Transverse colon (tissue), 4 donors: Measurements from ENCODE around the gene GAA. TPM values are rescaled to one million over a fixed set of nuclear protein-coding genes. Genes with fewer than 3 reads are reported as not detected.

ENCODE experiments used
- DNase-seq: peaks from one replicate; pipeline ENCODE4 v3.0.0-alpha.2; 2019
- H3K27ac ChIP-seq, 4 donors: fragments of 200-600 bp; sonication (generic); 2 replicates each; pipeline ENCODE4 v1.5.1; 2016 to 2018; ENCODE audit warnings: inconsistent platforms in 4 of 4
- H3K27me3 ChIP-seq: fragments of 200-600 bp; sonication (generic); 2 replicates; pipeline ENCODE4 v1.5.1; 2017; ENCODE audit warnings: inconsistent platforms
- H3K36me3 ChIP-seq, 4 donors: fragments of 200-600 bp; sonication (generic); 2 replicates each; pipeline ENCODE4 v1.5.1; 2017 to 2019; ENCODE audit warnings: inconsistent platforms in 4 of 4
- H3K4me1 ChIP-seq, 4 donors: fragments of 200-600 bp; sonication (generic); 2 replicates each; pipeline ENCODE4 v1.5.1; 2017 to 2020; ENCODE audit warnings: inconsistent platforms in 4 of 4
- H3K4me3 ChIP-seq, 4 donors: fragments of 200-600 bp; sonication (generic); 1 replicate in 1 of 4; 2 replicates in 3 of 4; pipeline versions ENCODE4 v1.5.1 to v1.6.1; 2017 to 2019; ENCODE audit warnings: inconsistent platforms in 4 of 4
- H3K9me3 ChIP-seq, 2 donors: fragments of 200-600 bp; sonication (generic); 2 replicates each; pipeline ENCODE4 v1.5.1; 2017 to 2019; ENCODE audit warnings: inconsistent platforms in 2 of 2
- EP300 ChIP-seq: sonication (generic); formaldehyde crosslinking; IDR thresholded peaks from one replicate; pipeline ENCODE4 v1.6.1; 2017; ENCODE audit warnings: antibody characterized with exemption, low read depth
- POLR2A ChIP-seq: fragments of 450-650 bp; IDR thresholded peaks from one replicate; pipeline ENCODE4 v1.6.1; 2016; ENCODE audit warnings: antibody characterized with exemption, mild to moderate bottlenecking, moderate library complexity
- POLR2AphosphoS5 ChIP-seq, 3 donors: sonication (generic); formaldehyde crosslinking; IDR thresholded peaks; one replicate each; pipeline ENCODE4 v1.6.1; 2016; ENCODE audit warnings: antibody characterized with exemption in 3 of 3
- whole genome bisulfite sequencing, 2 donors: methylation state at CpG; one replicate each; pipeline ENCODE4 v1.1.5; 2018; ENCODE audit warnings: low coverage in 1 of 2; 5-methylcytosine and 5-hydroxymethylcytosine counted together
- in situ Hi-C, 4 donors: fragments of 200-750 bp; cut with MboI; loops; one replicate each; pipeline versions ENCODE4 v1.15.0 to v1.15.1; 2017; ENCODE audit warnings: low sequenced_read_pairs in 3 of 4, low pct_ligation_motif_present in 1 of 4, low pct_unique_long_range_greater_than_20kb in 1 of 4
- intact Hi-C: fragments of 100-400 bp; cut with DNase I; formaldehyde crosslinking; loops from one replicate; pipeline ENCODE4 v1.15.1; 2023; ENCODE audit warnings: low total_unique reads
- total RNA-seq, 4 donors: library from RNA; depleted of rRNA; stranded (reverse); fragments of >200 nt; gene quantifications; one replicate each; pipeline ENCODE4 v1.1.0, GENCODE V29; 2016
- TF ChIP-seq, protein P1 (sequence below), 5 experiments: fragments of 200-600 bp in 3 of 5; fragments of 450-650 bp in 2 of 5; sonication (generic) in 3 of 5; IDR thresholded peaks; 1 replicate in 2 of 5; 2 replicates in 3 of 5; pipeline ENCODE4 v1.5.1; 2016 to 2017; ENCODE audit warnings: antibody characterized with exemption in 5 of 5, inconsistent platforms in 3 of 5, mild to moderate bottlenecking in 2 of 5, moderate library complexity in 1 of 5

The GAA gene
- total RNA-seq, 4 donors from 2014 or later, result 54.6 to 96.5 (median 81.4) TPM

DNA sequence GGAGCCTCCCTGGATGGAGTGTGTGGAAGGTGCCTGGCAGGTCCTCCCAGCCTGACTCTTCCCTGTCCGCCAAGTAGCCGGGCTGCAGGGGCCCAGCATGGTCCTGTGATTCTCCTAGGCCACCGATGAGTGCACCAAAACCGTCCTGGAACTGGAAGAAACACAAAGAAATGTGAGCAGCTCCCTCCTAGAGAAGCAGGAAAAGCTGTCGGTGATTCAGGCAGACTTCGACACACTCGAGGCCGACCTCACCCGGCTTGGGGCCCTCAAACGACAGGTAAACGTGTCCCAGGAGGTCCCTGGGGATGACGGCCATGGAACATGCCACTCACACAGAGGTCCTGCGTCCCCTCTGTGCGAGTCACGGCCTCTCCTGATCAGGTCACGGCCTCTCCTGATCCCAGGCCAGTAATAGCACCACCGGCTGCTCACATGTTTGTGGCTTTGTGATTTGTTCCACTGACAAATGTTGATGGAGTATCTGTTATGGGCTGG lies 4.2 kb upstream of the GAA start:
- Histone ChIP-seq H3K27me3 (no peaks in the 10 kb centered on the region), H3K36me3 (no peaks in the 10 kb centered on the region), H3K4me3 (no peak overlapping the region), H3K27ac (no peak overlapping the region), H3K4me1 (peaks cover 3 to 13% (median 11%) of the 10 kb centered on the region in 4 donors), H3K9me3 (no peaks in the 10 kb centered on the region)
- in situ Hi-C loops, result loop anchor here in 1 of 4 donors (25.0 kb wide), 1 partner anchor 140 kb away; no protein-coding TSS in a partner anchor
- WGBS, 2 donors, result 91% methylated on average over 17 of the region's 17 CpGs; no CpG with 5 or more reads in 1 of the 2 donors
- intact Hi-C loops, result no loop called here
- TF ChIP-seq EP300, result no peak
- DNase-seq, result no peak

DNA sequence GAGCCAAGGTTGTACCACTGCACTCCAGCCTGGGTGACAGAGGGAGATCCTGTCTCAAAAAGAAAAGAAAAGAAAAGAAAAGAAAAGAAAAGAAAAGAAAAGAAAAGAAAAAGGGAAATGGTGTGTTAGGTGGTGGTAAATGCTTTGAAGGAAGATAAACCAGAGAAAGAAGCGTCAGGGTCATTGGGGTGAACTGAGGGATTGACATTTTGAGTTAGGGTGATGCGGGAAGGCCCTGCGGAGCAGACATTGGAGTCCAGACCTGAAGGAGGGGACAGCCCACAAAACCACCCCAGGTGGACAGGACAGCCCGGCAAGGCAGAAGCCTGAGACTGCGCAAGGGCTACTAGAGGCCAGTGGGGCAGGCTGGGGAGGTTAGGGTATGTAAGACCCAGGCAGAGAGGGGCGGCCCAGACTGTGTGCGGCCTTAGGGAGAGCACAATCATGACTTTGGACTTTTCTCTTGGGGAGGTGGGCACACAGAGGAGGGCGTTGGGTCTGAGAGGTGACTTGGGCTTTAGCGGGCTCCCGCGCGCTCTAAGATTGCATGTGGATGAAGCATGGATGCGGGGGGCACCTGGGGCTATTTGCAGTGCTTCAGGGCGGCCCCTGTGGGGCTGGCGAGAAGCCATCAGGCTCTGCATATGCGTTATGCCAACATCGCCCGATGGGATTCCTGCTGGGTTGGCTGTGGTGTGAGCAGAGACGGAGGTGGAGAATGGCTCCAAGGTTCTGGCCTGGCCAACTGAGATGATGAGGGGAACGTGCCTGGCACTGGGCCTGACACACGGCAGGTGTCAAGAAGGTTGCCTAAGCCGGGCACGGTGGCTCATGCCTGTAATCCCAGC lies 3.3 kb upstream of the GAA start:
- no peak for TF ChIP-seq EP300
- no peak for TF ChIP-seq POLR2A
- TF ChIP-seq, protein P1, sequence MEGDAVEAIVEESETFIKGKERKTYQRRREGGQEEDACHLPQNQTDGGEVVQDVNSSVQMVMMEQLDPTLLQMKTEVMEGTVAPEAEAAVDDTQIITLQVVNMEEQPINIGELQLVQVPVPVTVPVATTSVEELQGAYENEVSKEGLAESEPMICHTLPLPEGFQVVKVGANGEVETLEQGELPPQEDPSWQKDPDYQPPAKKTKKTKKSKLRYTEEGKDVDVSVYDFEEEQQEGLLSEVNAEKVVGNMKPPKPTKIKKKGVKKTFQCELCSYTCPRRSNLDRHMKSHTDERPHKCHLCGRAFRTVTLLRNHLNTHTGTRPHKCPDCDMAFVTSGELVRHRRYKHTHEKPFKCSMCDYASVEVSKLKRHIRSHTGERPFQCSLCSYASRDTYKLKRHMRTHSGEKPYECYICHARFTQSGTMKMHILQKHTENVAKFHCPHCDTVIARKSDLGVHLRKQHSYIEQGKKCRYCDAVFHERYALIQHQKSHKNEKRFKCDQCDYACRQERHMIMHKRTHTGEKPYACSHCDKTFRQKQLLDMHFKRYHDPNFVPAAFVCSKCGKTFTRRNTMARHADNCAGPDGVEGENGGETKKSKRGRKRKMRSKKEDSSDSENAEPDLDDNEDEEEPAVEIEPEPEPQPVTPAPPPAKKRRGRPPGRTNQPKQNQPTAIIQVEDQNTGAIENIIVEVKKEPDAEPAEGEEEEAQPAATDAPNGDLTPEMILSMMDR (IDR thresholded peaks at IDR 0.05), result no peak
- TF ChIP-seq POLR2AphosphoS5 (IDR thresholded peaks at IDR 0.05), result no peak
- Histone ChIP-seq H3K9me3 (no peaks in the 10 kb centered on the region), H3K27me3 (no peaks in the 10 kb centered on the region), H3K27ac (no peak overlapping the region), H3K36me3 (no peaks in the 10 kb centered on the region), H3K4me1 (peaks cover 6 to 19% (median 17%) of the 10 kb centered on the region in 4 donors), H3K4me3 (no peak overlapping the region)
- intact Hi-C loops, result no loop called here
- no peak for DNase-seq
- in situ Hi-C loops, result loop anchor here in 1 of 4 donors (25.0 kb wide), 1 partner anchor 139 kb away; no protein-coding TSS in a partner anchor
- WGBS, 2 donors, result 69 to 89% methylated on average over 4 to 23 of the region's 23 CpGs

DNA sequence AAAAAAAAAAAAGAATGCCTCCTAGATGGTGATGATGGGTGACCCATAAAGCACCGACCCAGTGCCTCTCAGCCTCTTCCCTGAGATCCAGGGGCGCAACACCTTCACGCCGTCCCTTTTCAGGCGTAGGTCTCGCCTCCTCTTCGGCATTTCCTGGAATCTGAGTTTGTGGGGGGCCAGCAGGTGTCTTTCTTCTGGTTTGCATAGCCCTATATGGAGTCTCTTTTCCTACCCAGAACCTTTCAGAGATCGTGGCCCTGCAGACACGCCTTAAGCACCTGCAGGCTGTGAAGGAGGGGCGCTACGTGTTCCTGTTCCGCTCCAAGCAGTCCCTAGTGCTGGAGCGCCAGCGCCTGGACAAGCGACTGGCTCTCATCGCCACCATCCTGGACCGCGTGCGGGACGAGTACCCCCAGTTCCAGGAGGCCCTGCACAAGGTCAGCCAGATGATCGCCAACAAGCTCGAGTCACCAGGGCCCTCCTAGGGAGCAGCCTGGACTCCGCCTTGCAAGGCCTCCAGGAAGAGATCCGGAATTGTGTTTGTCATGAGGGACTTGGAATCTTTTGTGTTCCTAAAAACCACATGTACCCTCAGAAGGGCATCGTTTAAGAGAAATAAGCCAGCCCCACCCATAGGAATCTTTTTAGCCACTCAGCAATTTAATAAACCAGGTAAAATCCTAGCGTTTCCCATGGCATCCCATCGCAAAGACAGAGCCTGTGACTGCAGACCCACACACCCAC lies 1.9 kb upstream of the GAA start:
- TF ChIP-seq POLR2A (no peak), EP300 (no peak), POLR2AphosphoS5 (IDR thresholded peaks at IDR 0.05) (no peak)
- TF ChIP-seq, protein P1 (IDR thresholded peaks at IDR 0.05), result no peak
- Histone ChIP-seq H3K27me3 (no peaks in the 10 kb centered on the region), H3K4me3 (no peak overlapping the region), H3K36me3 (no peaks in the 10 kb centered on the region), H3K27ac (no peak overlapping the region), H3K9me3 (no peaks in the 10 kb centered on the region), H3K4me1 (peaks cover 6 to 19% (median 17%) of the 10 kb centered on the region in 4 donors)
- WGBS, 2 donors, result 81 to 89% methylated on average over 11 to 27 of the region's 27 CpGs
- in situ Hi-C loops, result loop anchor here in 1 of 4 donors (25.0 kb wide), 1 partner anchor 138 kb away; no protein-coding TSS in a partner anchor
- intact Hi-C loops, result no loop called here
- no peak for DNase-seq

DNA sequence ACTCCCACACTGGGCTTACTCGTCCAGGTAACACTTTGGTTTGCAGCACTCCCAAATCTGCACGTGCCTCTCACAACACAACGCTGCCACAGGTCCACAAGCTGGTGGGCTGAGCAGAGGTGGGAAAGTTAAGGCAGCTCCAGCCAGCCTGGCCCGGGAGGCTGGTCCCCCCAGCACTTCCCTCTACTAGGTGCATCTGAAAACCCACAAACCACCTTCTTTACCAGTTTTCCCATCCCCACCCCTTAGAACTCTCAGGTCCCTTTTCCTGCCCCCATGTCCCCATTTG lies 1.4 kb upstream of the GAA start:
- H3K9me3 ChIP-seq, result no peaks in the 10 kb centered on the region
- in situ Hi-C loops, result no loop called here
- 79 to 80% methylated on average over 1 to 4 of the region's 4 CpGs for WGBS, 2 donors
- no peaks in the 10 kb centered on the region for H3K27me3 ChIP-seq
- TF ChIP-seq, protein P1 (IDR thresholded peaks at IDR 0.05), result no peak
- TF ChIP-seq POLR2AphosphoS5 (IDR thresholded peaks at IDR 0.05) (no peak), POLR2A (no peak), EP300 (no peak)
- no peak overlapping the region for H3K4me3 ChIP-seq
- peaks cover 6 to 19% (median 17%) of the 10 kb centered on the region in 4 donors for H3K4me1 ChIP-seq
- no peak for DNase-seq
- H3K36me3 ChIP-seq, result no peaks in the 10 kb centered on the region
- intact Hi-C loops, result no loop called here
- H3K27ac ChIP-seq, result no peak overlapping the region
